ENCODE measurements around the gene FNTB. TPM values are rescaled to one million over a fixed set of nuclear protein-coding genes. Genes with fewer than 3 reads are reported as not detected.

The FNTB gene
- total RNA-seq, 1 experiment from 2014 or later: 20.7 TPM

- Mint-ChIP-seq H3K4me3 (peak overlapping the region; percentile 96 to 99), H3K27me3 (ENCODE audit: low read depth) (peaks cover 16% of the 10 kb centered on the region), H3K4me1 (peaks cover 8 to 23% of the 10 kb centered on the region in 2 experiments), H3K9me3 (no peaks in the 10 kb centered on the region), H3K36me3 (ENCODE audit: insufficient read depth in 1 of 3, low read depth in 3 of 3) (peaks cover 0 to 3% (median 0%) of the 10 kb centered on the region in 3 experiments; a peak in 3 of 7 replicates), H3K27ac (peak overlapping the region in 1 of 3 experiments; percentile 99; a peak in 4 of 7 replicates)
- Histone ChIP-seq H3K27ac (ENCODE audit: insufficient read length, low read depth, low read length) (no peak overlapping the region), H2AFZ (ENCODE audit: low read length) (no peak overlapping the region), H3K9ac (ENCODE audit: extremely low read depth, insufficient read length, low read length) (peak overlapping the region; percentile 64), H4K20me1 (ENCODE audit: control insufficient read depth, insufficient read depth, insufficient read length) (no peaks in the 10 kb centered on the region), H4K91ac (ENCODE audit: insufficient read length, low read depth, low read length) (no peak overlapping the region), H3T11ph (ENCODE audit: low read length) (no peak overlapping the region), H2BK15ac (ENCODE audit: low read depth, low read length) (no peak overlapping the region), H3K23ac (ENCODE audit: insufficient read length, low read depth, low read length) (no peak overlapping the region), H3K23me2 (ENCODE audit: insufficient read length, low read depth, low read length, poor library complexity, severe bottlenecking) (peaks cover 3% of the 10 kb centered on the region), H2AK5ac (ENCODE audit: insufficient read length, low read length) (no peak overlapping the region), H4K8ac (replicated peaks; ENCODE audit: insufficient read length, low read depth, low read length) (no peak overlapping the region), H3K9me3 (ENCODE audit: control insufficient read depth, low read depth, low read length) (no peaks in the 10 kb centered on the region), H2BK5ac (ENCODE audit: insufficient read length, low read length) (no peak overlapping the region), H2BK20ac (ENCODE audit: low read depth, low read length, poor library complexity, severe bottlenecking) (no peak overlapping the region), H3K27me3 (ENCODE audit: insufficient read depth, low read length) (no peaks in the 10 kb centered on the region), H3K18ac (ENCODE audit: insufficient read length, low read depth, low read length) (no peak overlapping the region), H2BK12ac (ENCODE audit: insufficient read length, low read depth, low read length) (no peak overlapping the region), H3K79me2 (ENCODE audit: insufficient read depth, low read length) (no peaks in the 10 kb centered on the region), H3K4me2 (ENCODE audit: insufficient read depth, insufficient read length, low read length) (peak overlapping the region; percentile 70), H4K5ac (ENCODE audit: insufficient read length, low read depth, low read length) (no peak overlapping the region), H3K79me1 (ENCODE audit: insufficient read depth, low read depth, low read length, poor library complexity, severe bottlenecking) (no peaks in the 10 kb centered on the region), H2BK120ac (ENCODE audit: low read depth, low read length, poor library complexity, severe bottlenecking) (no peak overlapping the region), H3K14ac (ENCODE audit: insufficient read depth, low read length) (peak overlapping the region; percentile 13), H3K4me1 (ENCODE audit: insufficient read depth, low read length) (0 out of 2 replicates have a peak, but pooled peaks cover 2% of the 10 kb centered on the region), H3K4ac (ENCODE audit: low read depth, low read length) (no peak overlapping the region), H3K56ac (ENCODE audit: insufficient read length, low read depth, low read length) (no peak overlapping the region)
- TF ChIP-seq CTCF (conservative IDR thresholded peaks at IDR 0.05): no peak
- WGBS (ENCODE audit: extremely low coverage, insufficient read length, low lambda C conversion rate): no CpG with 5 or more reads among the region's 8 CpGs
- DNase-seq: no peak
These were observed 708 bp downstream of the FNTB start for GRCh38 chr14:64987438-64987767.

All from H9 (cell line).